Superior temporal gyrus (tissue), 1 donor: ENCODE data around the gene LFNG.
"Not testable (repeated sequence)": the region's sequence is repeated elsewhere in the genome, so short reads cannot be mapped to it uniquely, and the experiment has no call there.

ENCODE experiments used
- DNase-seq: peaks from one replicate; pipeline ENCODE4 v3.0.0-alpha.2; 2016; ENCODE audit errors: extremely low spot score

Gene LFNG

GRCh38 chr7:2529161-2530070 is 9.8 kb downstream of the LFNG start:
- DNase-seq, result no peak

GRCh38 chr7:2530071-2530987 is 10.8 kb downstream of the LFNG start:
- no peak for DNase-seq

DNA sequence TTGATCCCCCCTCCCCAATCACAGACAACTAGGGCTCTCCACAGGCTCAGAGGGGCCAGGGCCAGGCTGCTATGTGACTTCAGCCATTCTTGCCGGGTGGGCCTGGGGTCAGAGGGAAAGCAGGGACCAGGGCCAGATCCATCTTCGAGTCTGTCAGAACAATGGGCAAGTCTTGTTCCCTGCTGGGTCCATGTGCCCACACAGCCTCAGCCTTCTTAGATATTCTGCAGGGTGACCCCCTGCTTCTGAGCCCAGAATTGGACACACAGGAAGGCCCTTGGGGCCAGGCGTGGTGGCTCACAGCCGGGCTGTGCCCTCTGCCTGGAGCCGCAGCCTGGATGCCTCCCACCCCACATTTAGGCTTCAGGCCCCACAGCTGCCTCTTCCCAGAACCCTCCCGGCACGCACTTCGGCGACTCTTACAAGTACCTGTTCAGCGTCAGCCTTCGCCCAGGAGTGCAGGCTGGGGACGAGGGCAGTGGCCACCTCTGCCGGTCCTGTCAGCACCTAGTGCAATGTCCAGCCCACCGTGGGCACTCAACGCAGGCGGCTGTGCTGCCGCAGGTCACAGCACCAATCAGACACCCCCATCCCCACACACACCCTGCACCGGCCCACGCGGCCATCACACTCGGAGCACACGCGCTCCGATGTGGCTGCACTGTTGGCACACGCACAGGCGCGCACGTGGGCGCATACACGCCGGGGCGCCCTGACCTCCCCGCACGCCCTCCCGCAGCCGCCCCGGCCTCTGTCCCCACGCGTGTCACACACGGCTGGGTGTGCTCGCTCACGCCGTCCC is 11.6 kb downstream of the LFNG start:
- DNase-seq, result not testable (repeated sequence)

DNA sequence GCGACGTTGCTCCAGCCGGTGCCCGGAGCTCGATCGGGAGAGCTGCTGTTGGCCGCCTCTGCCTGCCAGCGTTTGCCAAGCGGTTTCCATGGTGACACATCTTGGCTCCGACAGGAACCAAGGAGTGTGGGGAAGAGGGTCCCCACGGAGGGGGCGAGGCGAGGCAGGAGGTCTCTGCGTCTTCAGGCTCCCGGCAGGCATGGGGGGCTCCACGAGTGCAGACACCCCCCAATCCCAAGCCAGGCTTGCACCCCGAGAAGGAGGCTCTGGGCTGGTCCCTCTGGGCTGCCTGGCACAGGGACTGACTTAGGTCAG is 12.2 kb downstream of the LFNG start:
- not testable (repeated sequence) for DNase-seq

GRCh38 chr7:2532199-2532772 is 12.7 kb downstream of the LFNG start:
- DNase-seq, result not testable (repeated sequence)

- DNase-seq, result not testable (repeated sequence)
Measured at GRCh38 chr7:2532816-2533215, 13.2 kb downstream of the LFNG start.

GRCh38 chr7:2533566-2533965 is 14.0 kb downstream of the LFNG start:
- not testable (repeated sequence) for DNase-seq

GRCh38 chr7:2534214-2534613 is 14.6 kb downstream of the LFNG start:
- not testable (repeated sequence) for DNase-seq

GRCh38 chr7:2535872-2536627 is 16.5 kb downstream of the LFNG start:
- DNase-seq, result not testable (repeated sequence)

DNA sequence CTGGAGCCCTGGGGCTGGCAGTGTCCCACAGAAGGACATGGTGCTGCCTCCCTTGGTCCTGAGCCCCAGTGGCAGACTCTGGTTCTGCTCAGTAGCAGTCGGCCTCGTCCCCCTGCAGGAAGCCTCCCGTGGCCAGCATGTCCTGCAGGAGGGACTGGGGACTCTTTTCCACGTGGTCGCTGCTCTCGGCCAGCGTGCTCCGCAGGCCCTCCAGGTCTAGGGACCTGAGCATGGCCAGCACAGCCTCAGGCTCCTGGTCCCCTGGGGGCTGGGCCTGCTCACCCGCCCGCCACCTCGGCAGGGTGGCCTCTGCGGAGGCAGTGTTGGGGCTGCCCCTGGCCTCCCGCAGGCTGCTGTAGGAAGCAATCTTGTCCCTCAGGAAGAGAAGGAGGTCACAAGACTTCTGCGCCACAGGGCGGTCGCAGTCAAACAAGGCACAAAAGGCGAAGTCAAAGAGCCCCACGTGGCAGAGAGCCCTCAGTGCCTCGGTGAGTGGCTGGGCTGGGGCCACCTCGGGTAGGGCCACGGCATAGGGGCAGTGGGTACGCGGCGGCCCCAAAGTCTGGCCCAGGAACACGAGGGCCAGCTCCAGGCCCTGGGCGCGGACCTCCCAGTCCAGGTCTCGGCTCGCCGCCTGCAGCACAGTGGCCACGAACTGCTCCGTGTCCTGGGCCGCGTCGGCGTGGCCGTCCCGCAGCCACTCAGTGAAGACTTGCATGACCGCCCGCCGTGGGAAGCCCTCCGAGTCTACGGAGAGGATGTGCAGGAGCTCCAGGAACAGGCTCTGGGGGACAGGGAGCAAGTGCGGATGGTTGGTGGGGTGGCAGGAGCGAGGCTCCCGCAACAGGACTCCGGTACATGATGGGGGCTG is 18.6 kb downstream of the LFNG start:
- DNase-seq, result no peak

- DNase-seq, result no peak
Measured at GRCh38 chr7:2539031-2539911, 19.7 kb downstream of the LFNG start.

DNA sequence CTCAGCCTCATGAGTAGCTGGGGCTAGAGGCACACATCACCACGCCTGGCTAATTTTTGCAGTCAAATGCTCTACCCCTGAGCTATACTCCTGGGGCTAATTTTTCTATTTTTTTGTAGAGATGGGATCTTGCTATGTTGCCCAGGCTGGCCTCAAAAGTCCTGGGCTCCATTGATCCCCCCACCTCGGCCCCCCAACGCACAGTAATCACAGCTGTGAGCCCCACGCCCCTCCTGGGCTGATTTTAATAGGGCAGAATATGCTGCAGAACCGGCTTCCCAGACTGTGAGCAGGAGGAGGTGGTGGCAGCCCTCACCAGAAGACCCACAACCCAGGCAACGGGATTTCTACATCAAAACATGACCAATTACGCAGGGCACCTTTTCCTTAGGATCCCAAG is 20.6 kb downstream of the LFNG start:
- DNase-seq, result no peak

DNA sequence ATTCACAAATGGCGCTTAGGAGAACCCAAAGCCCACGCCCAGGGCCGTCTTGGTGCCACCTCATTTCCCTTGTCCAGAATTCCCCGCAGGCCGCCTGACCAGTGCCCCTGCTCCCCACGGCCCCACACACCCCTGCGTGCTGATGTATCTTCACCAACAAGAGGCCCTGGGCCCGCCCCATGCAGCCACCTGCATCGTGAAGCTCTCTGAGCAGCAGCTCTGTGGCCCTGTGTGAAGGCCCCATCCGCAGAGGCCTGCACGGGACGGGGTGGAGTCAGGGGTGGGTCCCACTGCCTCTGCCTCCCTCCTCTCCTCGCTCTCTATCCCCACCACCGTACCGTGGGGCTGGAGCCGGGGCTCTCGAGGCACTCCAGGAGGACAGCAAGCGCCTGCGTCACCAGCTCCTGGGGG is 21.1 kb downstream of the LFNG start:
- no peak for DNase-seq

- DNase-seq, result no peak
Measured at GRCh38 chr7:2541291-2542010, 21.9 kb downstream of the LFNG start.

GRCh38 chr7:2542011-2542915 is 22.7 kb downstream of the LFNG start:
- no peak for DNase-seq

- no peak for DNase-seq
Measured at GRCh38 chr7:2542916-2543871, 23.6 kb downstream of the LFNG start.
